ENCODE results near the gene CLDN20. TPM values are rescaled to one million over a fixed set of nuclear protein-coding genes. Genes with fewer than 3 reads are reported as not detected.
A peak's percentile ranks its signal among the peaks of the same experiment; 100 is the strongest.
"Not testable (repeated sequence)": the region's sequence is repeated elsewhere in the genome, so short reads cannot be mapped to it uniquely, and the experiment has no call there.

The CLDN20 gene
- total RNA-seq, 1 donor from 2014 or later = not detected

DNA sequence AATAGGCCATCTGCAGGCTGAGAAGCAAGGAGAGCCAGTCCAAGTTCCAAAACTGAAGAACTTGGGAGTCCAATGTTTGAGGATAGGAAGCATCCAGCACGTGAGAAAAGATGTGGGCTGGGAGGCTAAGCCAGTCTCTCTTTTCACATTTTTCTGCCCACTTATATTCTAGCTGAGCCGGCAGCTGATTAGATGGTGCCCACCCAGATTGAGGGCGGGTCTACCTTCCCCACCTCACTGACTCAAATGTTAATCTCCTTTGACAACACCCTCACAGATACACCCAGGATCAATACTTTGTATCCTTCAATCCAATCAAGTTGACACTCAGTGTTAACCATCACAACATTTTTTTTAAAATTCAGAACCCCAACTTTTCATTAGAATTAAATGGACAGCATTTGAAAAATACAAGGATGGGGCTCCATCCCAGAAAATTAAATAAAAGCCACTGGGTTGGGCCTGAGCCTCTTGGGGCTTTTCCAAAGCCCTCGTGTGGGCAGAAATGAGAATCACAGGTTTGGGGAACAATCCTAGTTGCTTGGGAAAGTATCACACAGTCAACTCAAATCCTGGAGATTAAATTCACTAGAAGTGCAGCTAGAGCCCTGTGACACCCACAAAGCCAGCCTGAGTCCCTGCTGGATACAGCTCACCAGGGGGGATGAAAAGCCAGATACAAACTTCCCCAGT lies 2.2 kb downstream of the CLDN20 start:
- TF ChIP-seq CTCF (IDR thresholded peaks at IDR 0.05) = no peak
- no peaks in the 10 kb centered on the region for H3K27me3 ChIP-seq
- peaks cover 10% of the 10 kb centered on the region for H3K36me3 ChIP-seq
- no peaks in the 10 kb centered on the region for H3K9me3 ChIP-seq
- no peaks in the 10 kb centered on the region for H3K4me1 ChIP-seq
- DNase-seq = no peak
- ATAC-seq = no peak
- H3K27ac ChIP-seq = no peak overlapping the region
- H3K4me3 ChIP-seq = no peak overlapping the region
- intact Hi-C loops (cut with DNase I) = no loop called here

GRCh38 chr6:155267411-155267810 lies 3.6 kb downstream of the CLDN20 start:
- Histone ChIP-seq H3K27ac (no peak overlapping the region), H3K27me3 (no peaks in the 10 kb centered on the region), H3K4me3 (no peak overlapping the region), H3K36me3 (peaks cover 10% of the 10 kb centered on the region), H3K4me1 (no peaks in the 10 kb centered on the region), H3K9me3 (no peaks in the 10 kb centered on the region)
- no peak for ATAC-seq
- no peak for DNase-seq
- intact Hi-C loops (cut with DNase I) = no loop called here
- TF ChIP-seq CTCF (IDR thresholded peaks at IDR 0.05) = no peak

- H3K4me1 ChIP-seq; H3K27me3 ChIP-seq; H3K27ac ChIP-seq; H3K36me3 ChIP-seq; intact Hi-C loops (cut with DNase I); DNase-seq; H3K4me3 ChIP-seq; H3K9me3 ChIP-seq: not testable (repeated sequence)
- peak; percentile 43 for ATAC-seq
- TF ChIP-seq CTCF (IDR thresholded peaks at IDR 0.05) = peak; percentile 39
These were observed 4.5 kb downstream of the CLDN20 start for GRCh38 chr6:155268088-155268867.

- H3K4me3 ChIP-seq = no peak overlapping the region
- ATAC-seq = no peak
- DNase-seq = no peak
- intact Hi-C loops (cut with DNase I) = no loop called here
- H3K36me3 ChIP-seq = peaks cover 5% of the 10 kb centered on the region
- no peak for TF ChIP-seq CTCF (IDR thresholded peaks at IDR 0.05)
- H3K27me3 ChIP-seq = no peaks in the 10 kb centered on the region
- H3K9me3 ChIP-seq = no peaks in the 10 kb centered on the region
- no peak overlapping the region for H3K27ac ChIP-seq
- H3K4me1 ChIP-seq = no peaks in the 10 kb centered on the region
These were observed 6.0 kb downstream of the CLDN20 start for GRCh38 chr6:155269765-155270164.

DNA sequence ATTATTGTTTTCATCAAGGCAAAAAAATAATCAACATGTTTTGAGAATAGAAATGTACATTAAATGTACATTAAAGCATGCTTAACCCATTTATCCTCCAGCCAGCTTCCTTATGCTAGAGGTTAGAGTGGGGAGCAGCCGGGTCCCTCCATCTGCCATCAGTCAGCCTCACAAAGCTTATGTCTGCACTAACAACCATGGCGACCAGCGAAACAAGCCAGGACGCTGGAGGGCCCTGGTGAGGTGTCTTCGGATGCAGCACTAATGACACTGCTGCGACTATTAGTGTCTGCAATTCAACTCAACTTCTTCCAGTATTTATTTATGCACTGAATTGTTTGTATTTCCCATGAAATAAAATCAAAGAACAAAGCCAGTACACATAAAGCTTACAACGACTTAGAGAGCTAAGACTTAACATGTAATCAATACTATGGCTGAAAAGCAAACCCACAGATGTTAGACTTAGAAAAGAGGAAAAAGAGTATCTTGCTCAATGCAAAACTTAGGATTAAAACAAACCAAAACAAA lies 6.8 kb downstream of the CLDN20 start:
- Histone ChIP-seq H3K9me3 (no peaks in the 10 kb centered on the region), H3K4me1 (no peaks in the 10 kb centered on the region), H3K27me3 (no peaks in the 10 kb centered on the region), H3K4me3 (no peak overlapping the region), H3K36me3 (no peaks in the 10 kb centered on the region), H3K27ac (no peak overlapping the region)
- no peak for TF ChIP-seq CTCF (IDR thresholded peaks at IDR 0.05)
- intact Hi-C loops (cut with DNase I) = no loop called here
- DNase-seq (no peak), ATAC-seq (no peak)
